Right lobe of liver (tissue), 6 donors: ENCODE results near the gene RREB1. TPM values are rescaled to one million over a fixed set of nuclear protein-coding genes. Genes with fewer than 3 reads are reported as not detected.

Experiments used
- ATAC-seq, 4 donors: fragments of 200-7000 bp; cut with Tn5 transposase; one replicate each; pipeline ENCODE4 v1.9.1; 2020; ENCODE audit warnings: mild to moderate bottlenecking in 4 of 4, moderate library complexity in 4 of 4
- DNase-seq, 3 donors: peaks; one replicate each; pipeline ENCODE4 v3.0.0-alpha.2; 2020
- H3K27ac ChIP-seq, 3 donors: fragments of 200-600 bp; one replicate each; pipeline ENCODE4 v1.8.0; 2022
- H3K27me3 ChIP-seq, 2 donors: fragments of 200-600 bp; one replicate each; pipeline ENCODE4 v1.8.0; 2022
- H3K36me3 ChIP-seq, 4 donors: fragments of 200-600 bp; sonication (generic) in 1 of 4; one replicate each; pipeline versions ENCODE4 v1.5.1 to v1.8.0; 2017 to 2022; ENCODE audit warnings: control low read depth in 1 of 4
- H3K4me1 ChIP-seq, 4 donors: fragments of 200-600 bp; sonication (generic) in 1 of 4; one replicate each; pipeline versions ENCODE4 v1.5.1 to v1.8.0; 2017 to 2022; ENCODE audit warnings: control low read depth in 1 of 4
- H3K4me3 ChIP-seq, 3 donors: fragments of 200-600 bp; one replicate each; pipeline ENCODE4 v1.8.0; 2022
- H3K9me3 ChIP-seq, 4 donors: fragments of 200-600 bp; sonication (generic) in 1 of 4; one replicate each; pipeline versions ENCODE4 v1.5.1 to v1.8.0; 2017 to 2022; ENCODE audit warnings: control low read depth in 1 of 4
- CTCF ChIP-seq, 4 donors: fragments of 200-600 bp in 3 of 4; fragments of 450-650 bp in 1 of 4; IDR thresholded peaks; one replicate each; pipeline versions ENCODE4 v1.5.1 to v1.8.0; 2016 to 2022; ENCODE audit warnings: antibody characterized with exemption in 4 of 4, mild to moderate bottlenecking in 2 of 4
- POLR2A ChIP-seq: fragments of 450-650 bp; IDR thresholded peaks from one replicate; pipeline ENCODE4 v1.6.1; 2017; ENCODE audit warnings: antibody characterized with exemption, mild to moderate bottlenecking
- WGBS: methylation state at CpG from one replicate; pipeline ENCODE4 v1.1.6; 2018; ENCODE audit warnings: low coverage, low lambda C conversion rate; ENCODE audit not compliant: insufficient coverage; ENCODE audit errors: missing lambda C conversion rate; 5-methylcytosine and 5-hydroxymethylcytosine counted together
- intact Hi-C, 2 donors: fragments of 100-400 bp; cut with DNase I; formaldehyde crosslinking; loops; one replicate each; pipeline versions ENCODE4 v1.11.2 to v1.14.1; 2022
- total RNA-seq, 6 experiments: library from RNA; depleted of rRNA in 2 of 6; stranded (reverse); fragments of >200 nt in 2 of 6; fragmentation: NEBNext Ultra II Directional in 3 of 6; extraction: Animal tissue kit (Norgen Biotek cat#: 25700) in 3 of 6; gene quantifications; one replicate each; pipeline versions ENCODE4 v1.1.0 to v1.2.4, GENCODE V29; 2016 to 2023
- donor health status: DM: no; HTN: yes; CAD: no.
- donor health status: DM: no; HTN: no; CAD: no.
- donor health status: DM: no; HTN: no; CAD: no.
- donor health status: DM: no; HTN: yes; CAD: no.
- donor health status: DM: no; HTN: yes; CAD: no.

Gene RREB1
- total RNA-seq, 6 experiments from 2014 or later = 28.7 to 46.3 (median 39.6) TPM

DNA sequence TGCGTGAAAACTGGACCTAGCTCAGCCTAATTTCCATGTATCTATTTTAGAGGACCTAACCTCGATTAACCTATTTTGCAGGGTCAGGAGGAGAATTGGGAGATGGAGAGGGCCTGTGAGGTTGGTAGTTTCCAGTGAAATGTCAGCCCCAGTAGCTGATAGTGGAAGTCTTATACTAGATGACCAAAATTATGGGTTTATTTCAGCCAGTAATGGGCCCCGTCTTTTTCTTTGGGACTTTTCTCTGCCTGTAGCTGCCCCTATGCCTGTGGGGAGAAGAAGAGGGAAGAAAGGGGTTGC is 37.8 kb downstream of the RREB1 start:
- Histone ChIP-seq H3K9me3 (no peaks in the 10 kb centered on the region), H3K27me3 (no peaks in the 10 kb centered on the region), H3K4me1 (peaks cover 2 to 91% (median 35%) of the 10 kb centered on the region in 4 donors), H3K4me3 (no peak overlapping the region), H3K36me3 (no peaks in the 10 kb centered on the region), H3K27ac (peak overlapping the region in 2 of 3 donors; percentile 56 to 97)
- no peak for DNase-seq
- intact Hi-C loops = no loop called here
- ATAC-seq = no peak
- TF ChIP-seq CTCF (IDR thresholded peaks at IDR 0.05) (no peak), POLR2A (no peak)
- 38% methylated on average over 3 of the region's 3 CpGs for WGBS

DNA sequence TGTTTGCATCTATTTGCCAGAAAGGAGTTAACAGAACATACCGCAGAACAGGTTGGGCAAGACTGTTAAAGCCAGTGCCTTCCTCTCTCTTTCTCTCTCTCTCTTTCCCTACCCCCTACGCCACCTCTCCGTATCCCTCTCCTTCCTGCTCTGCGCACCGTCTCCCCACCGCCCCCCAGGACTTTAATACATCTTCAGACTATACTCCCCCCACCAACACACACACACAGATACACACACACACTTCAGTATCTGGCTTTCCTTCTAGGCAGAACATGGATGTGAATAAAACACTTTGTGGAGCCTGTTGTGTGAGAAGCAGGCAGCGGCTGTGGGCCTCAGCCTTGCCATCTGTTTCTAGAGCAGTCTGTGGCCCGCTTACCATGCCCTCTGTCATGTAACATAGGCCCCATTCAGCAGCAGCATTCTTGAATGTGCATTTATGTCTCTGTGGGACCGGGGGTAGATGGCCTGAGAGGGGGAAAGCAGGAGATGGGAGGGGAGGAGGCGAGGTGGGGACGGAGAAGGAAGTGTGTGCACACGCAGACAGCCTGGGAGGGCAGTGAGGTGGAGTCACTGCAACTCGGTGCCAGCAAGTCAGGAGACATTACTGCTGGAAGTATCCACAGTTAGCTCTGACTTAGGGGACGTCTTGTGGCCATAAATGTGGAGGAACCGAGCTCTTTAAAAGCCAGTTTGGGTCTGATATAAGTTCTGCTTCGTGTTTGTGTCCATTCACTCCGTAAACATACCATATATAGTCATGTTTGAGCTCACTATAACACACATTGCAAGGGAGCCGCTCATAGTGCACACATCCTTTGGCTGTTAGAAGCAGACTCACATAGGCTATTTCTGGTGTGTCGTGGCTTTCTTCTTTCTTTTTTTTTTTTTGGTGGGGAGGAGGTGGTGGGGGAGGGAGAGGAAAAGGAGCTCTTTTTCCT is 38.4 kb downstream of the RREB1 start:
- Histone ChIP-seq H3K27ac (peak overlapping the region; percentile 5 to 97 (median 56)), H3K4me1 (peaks cover 2 to 95% (median 37%) of the 10 kb centered on the region in 4 donors), H3K4me3 (no peak overlapping the region), H3K27me3 (no peaks in the 10 kb centered on the region), H3K36me3 (no peaks in the 10 kb centered on the region), H3K9me3 (no peaks in the 10 kb centered on the region)
- ATAC-seq (peak in 3 of 4 donors; percentile 31 to 45 (median 37)), DNase-seq (peak in 2 of 3 donors; percentile 62 to 70)
- intact Hi-C loops = no loop called here
- TF ChIP-seq POLR2A = no peak
- TF ChIP-seq CTCF (IDR thresholded peaks at IDR 0.05) = no peak
- 34% methylated on average over 19 of the region's 19 CpGs for WGBS

GRCh38 chr6:7147051-7147671 is 39.4 kb downstream of the RREB1 start:
- Histone ChIP-seq H3K4me1 (peaks cover 2 to 98% (median 38%) of the 10 kb centered on the region in 4 donors), H3K9me3 (no peaks in the 10 kb centered on the region), H3K4me3 (no peak overlapping the region), H3K27me3 (no peaks in the 10 kb centered on the region), H3K36me3 (no peaks in the 10 kb centered on the region), H3K27ac (peak overlapping the region; percentile 5 to 97 (median 16))
- WGBS = 49% methylated on average over 7 of the region's 7 CpGs
- TF ChIP-seq CTCF (IDR thresholded peaks at IDR 0.05) = no peak
- no peak for TF ChIP-seq POLR2A
- ATAC-seq (no peak), DNase-seq (no peak)
- intact Hi-C loops = no loop called here

DNA sequence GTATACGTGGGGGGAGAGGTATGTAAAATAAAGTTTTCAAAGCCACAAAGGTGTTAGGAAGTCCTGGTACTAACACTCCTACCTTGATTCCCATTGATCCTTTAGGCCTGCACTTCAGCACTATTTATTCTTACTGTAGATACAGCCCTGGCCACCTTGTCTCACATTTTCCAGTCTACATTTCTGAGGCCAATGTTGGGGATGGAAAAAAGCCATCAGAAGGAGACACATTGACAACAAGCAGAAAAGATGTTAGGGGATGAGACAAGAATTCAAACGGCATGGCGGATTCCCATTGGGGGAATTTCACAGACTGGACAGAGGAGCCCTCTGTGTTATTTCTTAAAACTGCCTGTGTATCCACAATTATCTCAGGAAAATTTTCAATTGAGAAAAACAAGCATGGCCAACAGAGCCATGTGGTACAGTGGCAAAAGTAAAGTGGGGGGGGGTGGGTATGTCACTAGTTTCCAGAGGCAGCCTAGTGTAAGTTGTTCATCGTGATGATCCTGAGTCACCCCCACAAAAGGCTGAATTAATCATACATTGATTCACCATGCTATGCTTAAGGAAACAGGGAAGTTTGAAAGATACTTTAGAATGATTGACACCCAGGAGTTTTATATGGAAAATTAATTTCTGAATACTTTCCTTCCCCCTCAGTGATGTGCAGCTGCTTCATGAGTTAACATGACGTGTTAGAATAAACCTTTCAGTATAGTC is 40.5 kb downstream of the RREB1 start:
- Histone ChIP-seq H3K4me1 (peaks cover 2 to 99% (median 38%) of the 10 kb centered on the region in 4 donors), H3K27me3 (no peaks in the 10 kb centered on the region), H3K4me3 (no peak overlapping the region), H3K36me3 (no peaks in the 10 kb centered on the region), H3K9me3 (no peaks in the 10 kb centered on the region), H3K27ac (peak overlapping the region; percentile 10 to 97 (median 55))
- DNase-seq (no peak), ATAC-seq (peak in 1 of 4 donors; percentile 20)
- TF ChIP-seq CTCF (IDR thresholded peaks at IDR 0.05) (no peak), POLR2A (no peak)
- 58% methylated on average over 5 of the region's 5 CpGs for WGBS
- intact Hi-C loops = no loop called here
